Activated CD4-positive, alpha-beta T cell treated with anti-CD3 and anti-CD28 coated beads, Interleukin-2, Interleukin-6, amounts not matched to agents 100 ng/mL and 50 ng/mL, durations not matched to agents 16 hours and 8 hours (primary cell): Measurements from ENCODE around the gene SNAI1.
A peak's percentile ranks its signal among the peaks of the same experiment; 100 is the strongest.
"Not testable (repeated sequence)": the region's sequence is repeated elsewhere in the genome, so short reads cannot be mapped to it uniquely, and the experiment has no call there.

ENCODE experiments used
- DNase-seq: peaks from one replicate; pipeline ENCODE4 v3.0.0-alpha.2; 2020

Gene SNAI1

GRCh38 chr20:49982346-49983122, at the start of gene SNAI1:
Gene SNAI1 (plus strand): TSS chr20:49982980. CDS start chr20:49983060, 80 bp downstream.
- DNase-seq, result peak; percentile 82

GRCh38 chr20:49935746-49936152, 47.0 kb upstream of the SNAI1 start:
- no peak for DNase-seq

- peak; percentile 92 for DNase-seq
These were observed 46.4 kb upstream of the SNAI1 start, which contains the start of gene RNF114 for GRCh38 chr20:49936153-49937026. Gene RNF114 (plus strand): TSS chr20:49936397. CDS start chr20:49936413, 16 bp downstream.

GRCh38 chr20:49937027-49937929, 45.5 kb upstream of the SNAI1 start:
- DNase-seq, result peak; percentile 13

- DNase-seq, result no peak
These were observed 44.3 kb upstream of the SNAI1 start for GRCh38 chr20:49938173-49939163.

- no peak for DNase-seq
These were observed 41.3 kb upstream of the SNAI1 start for GRCh38 chr20:49941456-49941855.

GRCh38 chr20:49942303-49942702, 40.5 kb upstream of the SNAI1 start:
- DNase-seq, result no peak

GRCh38 chr20:49942942-49943341, 39.8 kb upstream of the SNAI1 start:
- no peak for DNase-seq

- no peak for DNase-seq
These were observed 37.5 kb upstream of the SNAI1 start for GRCh38 chr20:49945306-49945700.

GRCh38 chr20:49945701-49946477, 36.9 kb upstream of the SNAI1 start:
- DNase-seq, result no peak

GRCh38 chr20:49948178-49948577, 34.6 kb upstream of the SNAI1 start:
- DNase-seq, result no peak

GRCh38 chr20:49948809-49949507, 33.8 kb upstream of the SNAI1 start:
- DNase-seq, result no peak

- peak; percentile 46 for DNase-seq
These were observed 31.6 kb upstream of the SNAI1 start for GRCh38 chr20:49951151-49951550.

GRCh38 chr20:49955167-49955566, 27.6 kb upstream of the SNAI1 start:
- no peak for DNase-seq

- not testable (repeated sequence) for DNase-seq
These were observed 26.9 kb upstream of the SNAI1 start for GRCh38 chr20:49955830-49956396.

GRCh38 chr20:49956689-49957088, 26.1 kb upstream of the SNAI1 start:
- DNase-seq, result no peak

GRCh38 chr20:49957089-49957938, 25.5 kb upstream of the SNAI1 start:
- DNase-seq, result not testable (repeated sequence)

- no peak for DNase-seq
These were observed 21.4 kb upstream of the SNAI1 start for GRCh38 chr20:49961413-49961812.
